ENCODE measurements around the gene NINJ2.

DNA sequence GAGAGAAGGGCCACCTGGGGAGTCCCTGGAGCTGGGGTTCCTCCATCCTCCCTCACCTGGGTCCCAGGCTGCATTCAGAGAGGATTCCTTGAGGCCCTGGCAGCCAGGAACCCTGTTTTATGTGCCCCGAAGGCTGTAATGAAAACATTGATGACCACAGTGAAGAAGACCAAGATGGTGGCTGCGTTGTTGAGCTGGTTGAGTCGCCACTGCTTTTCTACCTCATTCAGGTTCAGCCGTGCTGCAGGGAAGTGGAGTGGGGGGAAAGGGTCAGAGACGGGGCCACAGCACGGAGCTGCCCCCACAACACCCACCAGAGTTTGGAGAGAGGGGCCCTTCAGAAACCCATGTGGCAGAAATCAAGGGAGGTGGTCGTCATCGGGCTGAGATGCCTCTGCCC lies 98.1 kb downstream of the NINJ2 start:
- no peak for TF ChIP-seq POLR2A (IDR thresholded peaks at IDR 0.05)
- no peak for TF ChIP-seq CTCF (IDR thresholded peaks at IDR 0.05)
